A172 (cell line): ENCODE results near the gene VWA3A. TPM values are rescaled to one million over a fixed set of nuclear protein-coding genes. Genes with fewer than 3 reads are reported as not detected.
A peak's percentile ranks its signal among the peaks of the same experiment; 100 is the strongest.
"Not testable (repeated sequence)": the region's sequence is repeated elsewhere in the genome, so short reads cannot be mapped to it uniquely, and the experiment has no call there.

Experiments used
- DNase-seq: peaks from one replicate; pipeline ENCODE4 v3.0.0-alpha.2; 2015; ENCODE audit warnings: low spot score
- total RNA-seq: library from RNA; depleted of rRNA; stranded (reverse); fragments of >200 nt; shearing (Covaris generic); gene quantifications from 2 replicates; pipeline ENCODE4 v1.2.3, GENCODE V29; 2014

Gene VWA3A
- total RNA-seq, 1 experiment from 2014 or later, result not detected

GRCh38 chr16:22089910-22090309 lies 2.4 kb upstream of the VWA3A start:
- no peak for DNase-seq

- DNase-seq, result no peak
These were observed 620 bp upstream of the VWA3A start for GRCh38 chr16:22091721-22092120.

- no peak for DNase-seq
These were observed 990 bp downstream of the VWA3A start for GRCh38 chr16:22093331-22093730.

GRCh38 chr16:22093996-22094395 lies 1.7 kb downstream of the VWA3A start:
- no peak for DNase-seq

- DNase-seq, result peak; percentile 49
These were observed 6.3 kb downstream of the VWA3A start for GRCh38 chr16:22098405-22099255.

- no peak for DNase-seq
These were observed 7.1 kb downstream of the VWA3A start for GRCh38 chr16:22099256-22099975.

GRCh38 chr16:22103441-22103840 lies 11.1 kb downstream of the VWA3A start:
- no peak for DNase-seq

GRCh38 chr16:22109258-22109898 lies 17.0 kb downstream of the VWA3A start:
- DNase-seq, result no peak

- DNase-seq, result not testable (repeated sequence)
These were observed 19.3 kb downstream of the VWA3A start for GRCh38 chr16:22111629-22112028.

- no peak for DNase-seq
These were observed 23.9 kb downstream of the VWA3A start for GRCh38 chr16:22116095-22116700.

- DNase-seq, result peak; percentile 47
These were observed 25.3 kb downstream of the VWA3A start for GRCh38 chr16:22117609-22118008.

GRCh38 chr16:22120440-22120839 lies 28.1 kb downstream of the VWA3A start:
- no peak for DNase-seq

GRCh38 chr16:22122239-22122638 lies 29.9 kb downstream of the VWA3A start:
- no peak for DNase-seq

GRCh38 chr16:22123146-22123545 lies 30.8 kb downstream of the VWA3A start:
- no peak for DNase-seq

- DNase-seq, result no peak
These were observed 31.6 kb downstream of the VWA3A start for GRCh38 chr16:22123759-22124490.

GRCh38 chr16:22124583-22125284 lies 32.4 kb downstream of the VWA3A start:
- no peak for DNase-seq

- no peak for DNase-seq
These were observed 33.8 kb downstream of the VWA3A start for GRCh38 chr16:22126037-22126558.

- DNase-seq, result not testable (repeated sequence)
These were observed 36.2 kb downstream of the VWA3A start for GRCh38 chr16:22128537-22128936.

GRCh38 chr16:22130528-22130927 lies 38.2 kb downstream of the VWA3A start:
- no peak for DNase-seq

- DNase-seq, result no peak
These were observed 40.5 kb downstream of the VWA3A start for GRCh38 chr16:22132801-22133200.

GRCh38 chr16:22138482-22138881 lies 46.1 kb downstream of the VWA3A start:
- no peak for DNase-seq
